Ovary (tissue), 9 donors: Measurements from ENCODE around the gene CPLANE2. TPM values are rescaled to one million over a fixed set of nuclear protein-coding genes. Genes with fewer than 3 reads are reported as not detected.

Experiments used
- DNase-seq, 5 donors: peaks; one replicate each; pipeline ENCODE4 v3.0.0-alpha.2; 2019 to 2020
- H3K27ac ChIP-seq, 2 donors: fragments of 200-600 bp; one replicate each; pipeline versions ENCODE4 v1.5.1 to v1.8.0; 2019 to 2022
- H3K27me3 ChIP-seq: fragments of 200-600 bp; one replicate; pipeline ENCODE4 v1.8.0; 2022
- H3K36me3 ChIP-seq: fragments of 200-600 bp; sonication (generic); one replicate; pipeline ENCODE4 v1.5.1; 2019
- H3K4me1 ChIP-seq: one replicate; pipeline ENCODE4 v1.8.1; 2013; ENCODE audit warnings: mild to moderate bottlenecking, moderate library complexity; ENCODE audit not compliant: insufficient read depth
- H3K4me3 ChIP-seq: fragments of 200-600 bp; sonication (generic); one replicate; pipeline ENCODE4 v1.5.1; 2017
- H3K9me3 ChIP-seq, 2 donors: fragments of 200-600 bp in 1 of 2; sonication (generic) in 1 of 2; one replicate each; pipeline versions ENCODE4 v1.5.1 to v1.8.1; 2013 to 2019; ENCODE audit warnings: mild to moderate bottlenecking in 1 of 2, moderate library complexity in 1 of 2
- EP300 ChIP-seq: sonication (generic); formaldehyde crosslinking; IDR thresholded peaks from one replicate; pipeline ENCODE4 v1.6.1; 2017; ENCODE audit warnings: antibody characterized with exemption
- POLR2A ChIP-seq: fragments of 450-650 bp; IDR thresholded peaks from one replicate; pipeline ENCODE4 v1.6.1; 2017; ENCODE audit warnings: antibody characterized with exemption, mild to moderate bottlenecking, moderate library complexity
- WGBS, 3 donors: extraction: QIAGEN DNeasy Blood & Tissue Kit in 1 of 3; methylation state at CpG; one replicate each; pipeline versions ENCODE4 v1.1.5 to v1.1.7; 2013 to 2017; 5-methylcytosine and 5-hydroxymethylcytosine counted together
- intact Hi-C, 4 donors: fragments of 100-400 bp; cut with DNase I; formaldehyde crosslinking; loops; one replicate each; pipeline versions ENCODE4 v1.11.0 to v1.15.1; 2022 to 2023
- polyA plus RNA-seq, 2 donors: library from polyadenylated mRNA; stranded (reverse); fragments of 200-250 nt in 1 of 2; fragments of 350-450 nt in 1 of 2; fragmentation: Illumina TruSeq in 1 of 2; extraction: RNeasy Lipid Tissue Mini Kit (QIAGEN cat#74804) in 1 of 2; gene quantifications; one replicate each; pipeline ENCODE4 v1.2.3, GENCODE V29; 2013 to 2014
- total RNA-seq, 7 donors: library from RNA; depleted of rRNA in 2 of 7; stranded (reverse); fragments of >200 nt in 2 of 7; fragmentation: NEBNext Ultra II Directional in 3 of 7; extraction: Animal tissue kit (Norgen Biotek cat#: 25700) in 3 of 7; gene quantifications; one replicate each; pipeline versions ENCODE4 v1.1.0 to v1.2.4, GENCODE V29; 2016 to 2023
- TF ChIP-seq, protein P1 (sequence below), 3 donors: fragments of 450-650 bp in 2 of 3; fragments of 200-600 bp in 1 of 3; IDR thresholded peaks; one replicate each; pipeline versions ENCODE4 v1.5.1 to v1.8.0; 2016 to 2022; ENCODE audit warnings: antibody characterized with exemption in 3 of 3, mild to moderate bottlenecking in 1 of 3
- donor health status: DM: no; HTN: no; CAD: no; lungs with moderate emphysema.
- donor health status: DM: no; HTN: no; CAD: no.
- donor health status: Bipolar disorder and iron deficiency.
- donor health status: DM: yes; HTN: yes; CAD: no.
- donor health status: DM: no; HTN: no; CAD: no.
- donor health status: DM: yes; HTN: yes; CAD: no.

The CPLANE2 gene
- total and polyA plus RNA-seq, 9 donors, result 2.6 to 12.4 (median 9.8) TPM

DNA sequence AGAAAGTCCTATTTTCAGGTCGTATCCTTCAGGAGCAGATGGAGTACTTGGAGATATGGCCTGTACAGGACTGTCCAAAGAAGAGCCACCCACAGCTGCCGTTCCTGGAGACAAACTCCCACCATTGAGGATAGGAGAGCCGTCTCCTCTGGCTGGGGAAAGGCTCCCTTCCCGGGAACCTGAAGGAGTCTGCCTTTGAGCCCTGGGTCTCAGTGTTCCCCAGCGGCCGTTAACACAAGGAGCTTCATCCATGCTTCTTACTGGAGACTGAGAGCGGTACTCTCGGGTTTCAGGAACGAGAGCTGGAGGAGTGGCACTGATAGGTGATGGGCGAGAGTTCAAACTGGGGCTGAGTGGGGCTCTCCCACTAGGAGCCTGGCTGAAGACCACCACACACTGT is 14.4 kb upstream of the CPLANE2 start:
- DNase-seq, result peak in 1 of 5 donors; percentile 35
- TF ChIP-seq EP300 (no peak), POLR2A (no peak)
- TF ChIP-seq, protein P1, sequence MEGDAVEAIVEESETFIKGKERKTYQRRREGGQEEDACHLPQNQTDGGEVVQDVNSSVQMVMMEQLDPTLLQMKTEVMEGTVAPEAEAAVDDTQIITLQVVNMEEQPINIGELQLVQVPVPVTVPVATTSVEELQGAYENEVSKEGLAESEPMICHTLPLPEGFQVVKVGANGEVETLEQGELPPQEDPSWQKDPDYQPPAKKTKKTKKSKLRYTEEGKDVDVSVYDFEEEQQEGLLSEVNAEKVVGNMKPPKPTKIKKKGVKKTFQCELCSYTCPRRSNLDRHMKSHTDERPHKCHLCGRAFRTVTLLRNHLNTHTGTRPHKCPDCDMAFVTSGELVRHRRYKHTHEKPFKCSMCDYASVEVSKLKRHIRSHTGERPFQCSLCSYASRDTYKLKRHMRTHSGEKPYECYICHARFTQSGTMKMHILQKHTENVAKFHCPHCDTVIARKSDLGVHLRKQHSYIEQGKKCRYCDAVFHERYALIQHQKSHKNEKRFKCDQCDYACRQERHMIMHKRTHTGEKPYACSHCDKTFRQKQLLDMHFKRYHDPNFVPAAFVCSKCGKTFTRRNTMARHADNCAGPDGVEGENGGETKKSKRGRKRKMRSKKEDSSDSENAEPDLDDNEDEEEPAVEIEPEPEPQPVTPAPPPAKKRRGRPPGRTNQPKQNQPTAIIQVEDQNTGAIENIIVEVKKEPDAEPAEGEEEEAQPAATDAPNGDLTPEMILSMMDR (IDR thresholded peaks at IDR 0.05), result no peak
- Histone ChIP-seq H3K9me3 (no peaks in the 10 kb centered on the region), H3K27ac (peak overlapping the region; percentile 64 to 82), H3K27me3 (no peaks in the 10 kb centered on the region), H3K4me1 (peaks cover 26% of the 10 kb centered on the region), H3K36me3 (no peaks in the 10 kb centered on the region), H3K4me3 (no peak overlapping the region)
- intact Hi-C loops, result loop anchor here in 2 of 4 donors (5.0 to 10.0 kb wide), 2 partner anchors 101 to 103 kb away; partner anchors contain the start of gene FBXO42 (in 2 of the 2)
- WGBS, 3 donors, result 75 to 81% (median 77%) methylated on average over 10 of the region's 10 CpGs

DNA sequence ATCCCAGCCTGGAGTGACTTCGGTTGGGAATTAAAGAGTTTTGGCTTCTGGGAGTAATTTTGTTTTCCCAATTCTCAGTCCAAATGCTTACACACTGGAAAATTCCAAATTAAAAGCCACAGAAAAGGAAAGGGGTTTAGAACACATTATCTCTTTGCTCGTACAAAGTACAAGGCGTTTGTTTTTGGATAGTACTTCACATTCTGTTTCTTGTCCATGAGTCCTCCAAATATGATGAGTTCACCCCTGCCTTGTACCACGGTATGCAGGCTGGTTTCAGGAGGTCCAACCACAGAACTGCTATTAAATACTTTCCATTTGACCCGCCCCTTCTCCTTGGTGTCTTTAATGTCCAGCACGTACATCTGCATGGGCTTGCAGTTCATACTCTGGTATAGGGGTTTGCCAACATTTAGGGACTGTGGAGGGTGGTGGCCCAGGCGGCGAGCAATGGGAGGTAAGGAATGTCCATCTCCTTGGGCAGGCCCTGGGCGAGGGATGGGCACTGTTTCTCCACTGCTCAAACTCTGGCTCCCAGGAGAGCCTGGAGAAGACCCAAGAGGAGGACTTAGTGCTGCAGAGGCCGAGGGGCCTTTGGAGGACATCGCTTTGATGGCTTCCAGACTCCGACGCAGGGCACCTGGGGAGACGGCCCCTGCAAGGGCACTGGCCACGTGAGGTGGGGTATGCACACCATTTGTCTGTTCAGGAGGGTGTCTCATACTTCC is 13.7 kb upstream of the CPLANE2 start:
- Histone ChIP-seq H3K27me3 (no peaks in the 10 kb centered on the region), H3K9me3 (no peaks in the 10 kb centered on the region), H3K27ac (peak overlapping the region; percentile 64 to 82), H3K4me3 (no peak overlapping the region), H3K4me1 (peaks cover 26% of the 10 kb centered on the region), H3K36me3 (no peaks in the 10 kb centered on the region)
- intact Hi-C loops, result loop anchor here in 2 of 4 donors (5.0 to 10.0 kb wide), 2 partner anchors 102 to 104 kb away; partner anchors contain the start of gene FBXO42 (in 2 of the 2)
- 44 to 50% (median 47%) methylated on average over 15 of the region's 15 CpGs for WGBS, 3 donors
- TF ChIP-seq, protein P1 (IDR thresholded peaks at IDR 0.05), result no peak
- TF ChIP-seq EP300 (no peak), POLR2A (no peak)
- peak in 3 of 5 donors; percentile 25 to 58 (median 49) for DNase-seq

DNA sequence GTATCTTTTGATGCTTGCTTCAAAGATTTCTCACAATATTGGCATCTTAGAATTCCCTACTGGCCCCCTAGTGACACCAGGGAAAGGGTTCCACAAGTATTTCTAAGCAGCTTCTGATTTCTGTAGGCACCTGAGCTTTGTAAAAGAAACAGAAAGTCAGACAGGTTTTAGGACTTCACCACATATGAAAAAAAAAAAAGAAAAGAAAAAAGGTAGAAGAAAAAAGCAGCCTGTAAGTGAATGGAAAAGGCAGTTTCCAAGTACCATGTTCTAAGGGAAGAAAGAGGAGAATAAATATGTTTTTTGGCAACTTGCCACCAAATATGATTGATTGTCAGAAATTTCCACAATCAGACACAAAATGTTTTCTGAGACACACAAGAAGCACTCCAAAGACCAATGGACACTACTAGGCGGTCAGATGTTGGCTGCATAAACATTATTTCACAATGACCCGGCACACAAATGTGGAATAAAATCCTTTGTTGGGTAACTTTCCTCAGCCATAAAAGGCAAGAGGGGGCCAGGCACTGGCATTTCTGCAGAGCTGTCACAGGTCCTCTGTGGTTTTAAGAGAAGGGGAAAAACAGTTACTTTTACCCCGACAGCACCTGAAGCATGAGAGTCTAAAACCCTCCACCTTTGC is 12.7 kb upstream of the CPLANE2 start:
- peak in 4 of 5 donors; percentile 51 to 83 (median 59) for DNase-seq

More for the DNA sequence above, 12.7 kb upstream of the CPLANE2 start:
- intact Hi-C loops, result loop anchor here (2.0 to 10.0 kb wide), 4 partner anchors 103 to 172 kb away; partner anchors contain the start of gene FBXO42 (in 3 of the 4)
- H3K36me3 ChIP-seq, result no peaks in the 10 kb centered on the region
- WGBS, 3 donors, result 7 to 17% (median 15%) methylated on average over 3 of the region's 3 CpGs
- TF ChIP-seq, protein P1 (IDR thresholded peaks at IDR 0.05), result no peak
- TF ChIP-seq POLR2A, result peak; percentile 30
- peak; percentile 69 for TF ChIP-seq EP300
- peak overlapping the region; percentile 38 to 82 for H3K27ac ChIP-seq
- peaks cover 26% of the 10 kb centered on the region for H3K4me1 ChIP-seq
- no peaks in the 10 kb centered on the region for H3K27me3 ChIP-seq
- no peak overlapping the region for H3K4me3 ChIP-seq
- H3K9me3 ChIP-seq, result no peaks in the 10 kb centered on the region
